Activated naive CD8-positive, alpha-beta T cell treated with anti-CD3 and anti-CD28 coated beads, Interleukin-2, amount 10 ng/mL, durations not matched to agents 7 days and 5 days (primary cell): ENCODE results near the gene CBFA2T3. TPM values are rescaled to one million over a fixed set of nuclear protein-coding genes. Genes with fewer than 3 reads are reported as not detected.
A peak's percentile ranks its signal among the peaks of the same experiment; 100 is the strongest.

Source experiments
- ATAC-seq: fragments of 150-1000 bp; cut with Tn5 transposase; one replicate; pipeline ENCODE4 v1.10.0; 2021; ENCODE audit warnings: low read depth, moderate library complexity
- POLR2A ChIA-PET: fragments of 350-600 bp; sonication (Branson Sonifier 250); formaldehyde crosslinking; loops from one replicate; lab custom pipeline; 2021; ENCODE audit warnings: antibody characterized with exemption; lab: Charles Lee
- DNase-seq: peaks from one replicate; pipeline ENCODE4 v3.0.0; 2021
- H3K27ac Mint-ChIP-seq: one replicate; pipeline ENCODE4 v1.8.0; 2022; ENCODE audit warnings: mild to moderate bottlenecking, mixed read lengths
- H3K27me3 Mint-ChIP-seq: one replicate; pipeline ENCODE4 v1.8.0; 2022; ENCODE audit warnings: mild to moderate bottlenecking, moderate library complexity, mixed read lengths
- H3K36me3 Mint-ChIP-seq: one replicate; pipeline ENCODE4 v1.8.0; 2021; ENCODE audit warnings: mild to moderate bottlenecking, mixed read lengths
- H3K4me1 Mint-ChIP-seq: one replicate; pipeline ENCODE4 v1.8.0; 2021; ENCODE audit warnings: mixed read lengths
- H3K4me3 Mint-ChIP-seq: one replicate; pipeline ENCODE4 v1.8.0; 2022; ENCODE audit warnings: mild to moderate bottlenecking, moderate library complexity, mixed read lengths
- H3K9me3 Mint-ChIP-seq: one replicate; pipeline ENCODE4 v1.8.0; 2021; ENCODE audit warnings: mixed read lengths
- total RNA-seq, 2 experiments: library from RNA; stranded (reverse); gene quantifications; one replicate each; pipeline ENCODE4 v1.2.3, GENCODE V29; 2021

The CBFA2T3 gene
- under 1 TPM; 0.08 to 0.26 TPM for total RNA-seq

DNA sequence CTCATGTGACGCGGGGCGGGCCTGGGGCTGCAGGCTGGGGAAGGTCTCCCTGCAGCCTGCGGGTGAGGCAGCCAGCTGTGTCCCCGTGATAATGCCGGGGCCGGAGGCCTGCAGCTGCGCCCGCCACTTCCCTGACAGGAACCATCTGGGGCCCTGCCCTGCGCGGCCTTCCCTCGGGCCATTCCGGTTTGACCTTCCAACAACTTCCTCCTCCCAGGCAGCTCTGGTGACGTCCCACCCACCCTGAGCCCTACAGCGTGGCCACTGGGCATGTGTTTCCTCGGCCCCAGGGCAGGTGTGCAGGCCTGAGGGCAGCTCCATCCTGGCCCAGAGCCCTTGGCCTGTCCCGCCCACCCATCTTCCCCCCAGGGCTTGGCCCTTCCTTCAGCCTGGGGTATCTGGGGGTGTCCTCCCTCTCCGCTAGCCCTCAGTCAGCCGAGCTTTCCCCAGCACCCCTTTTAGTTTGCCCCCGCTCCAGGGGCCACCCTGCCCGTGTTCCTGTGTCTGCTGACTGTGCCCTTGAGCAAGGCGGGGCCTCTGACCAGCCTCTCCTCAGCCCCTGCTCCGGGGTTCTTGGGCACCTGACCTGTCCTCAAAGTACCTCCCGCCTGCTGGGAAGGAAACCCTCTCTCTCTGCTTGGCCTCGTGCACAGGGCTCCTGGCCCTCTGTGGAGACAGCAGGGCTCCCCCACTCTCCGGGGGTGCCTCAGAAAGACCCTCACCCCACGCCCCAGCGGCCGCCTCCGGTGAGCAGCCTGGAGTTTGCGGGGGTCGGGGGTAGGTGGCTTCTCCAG, at the start of gene CBFA2T3:
Gene CBFA2T3 (minus strand): TSS at position 190 of the 794 bp plus-strand sequence. CDS start 400 bp downstream, outside the sequence.
- POLR2A ChIA-PET, result no interaction called here
- H3K9me3 Mint-ChIP-seq, result no peaks in the 10 kb centered on the region
- no peak within 1 kb of the TSS for H3K4me3 Mint-ChIP-seq
- ATAC-seq (no peak), DNase-seq (no peak)
- H3K27ac Mint-ChIP-seq, result no peak within 1 kb of the TSS
- no peaks in the 10 kb centered on the region for H3K36me3 Mint-ChIP-seq
- H3K27me3 Mint-ChIP-seq, result peaks cover 29% of the 10 kb centered on the region
- no peaks in the 10 kb centered on the region for H3K4me1 Mint-ChIP-seq

DNA sequence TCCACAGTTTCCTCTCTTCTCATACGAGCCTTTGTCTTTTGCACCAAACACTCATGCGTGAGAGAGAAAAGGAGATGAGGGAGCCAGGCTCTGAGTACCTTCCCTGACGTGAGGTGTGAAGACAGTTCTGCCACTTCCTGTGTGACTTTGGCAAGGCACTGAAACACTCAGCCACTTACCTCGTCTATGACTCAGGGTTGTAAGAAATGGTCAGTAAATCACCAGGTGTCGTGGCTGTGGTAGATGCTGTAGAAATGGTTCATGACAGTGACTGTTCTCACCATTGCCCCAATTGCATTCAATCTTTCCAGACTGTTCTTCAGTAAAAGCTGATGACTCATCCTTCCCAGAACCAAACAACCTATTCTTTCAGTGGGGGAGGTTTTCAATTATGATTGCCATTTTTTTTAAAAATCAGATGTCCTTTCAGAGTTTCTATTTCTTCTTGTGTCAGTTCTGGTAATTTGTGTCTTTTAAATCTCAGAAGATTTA, 49.2 kb upstream of the CBFA2T3 start:
- peak overlapping the region; percentile 39 for H3K27ac Mint-ChIP-seq
- peaks cover 26% of the 10 kb centered on the region for H3K9me3 Mint-ChIP-seq
- DNase-seq (no peak), ATAC-seq (peak; percentile 84)
- H3K4me1 Mint-ChIP-seq, result peaks cover 10% of the 10 kb centered on the region
- H3K4me3 Mint-ChIP-seq, result peak overlapping the region; percentile 12
- peaks cover 2% of the 10 kb centered on the region for H3K27me3 Mint-ChIP-seq
- POLR2A ChIA-PET, result no interaction called here
- peaks cover 16% of the 10 kb centered on the region for H3K36me3 Mint-ChIP-seq

DNA sequence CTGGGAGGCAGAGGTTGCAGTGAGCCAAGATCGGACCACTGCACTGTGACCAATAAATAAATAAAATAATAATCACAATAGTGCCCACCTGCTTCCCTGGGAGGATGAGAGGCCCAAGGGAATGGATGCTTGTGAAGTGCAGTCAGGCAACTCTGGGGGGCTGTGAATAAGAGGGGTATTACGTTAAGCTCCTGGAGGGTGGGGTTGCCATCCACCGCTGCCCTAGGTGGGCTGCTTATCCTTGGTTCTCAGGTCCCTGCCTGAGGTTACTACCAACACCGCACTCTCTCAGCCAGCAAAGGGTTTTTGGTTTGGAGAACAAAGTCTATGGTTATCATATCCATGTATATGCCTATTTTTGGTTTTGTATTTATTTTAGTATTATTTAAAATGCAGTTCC, 48.6 kb upstream of the CBFA2T3 start:
- Mint-ChIP-seq H3K36me3 (peaks cover 14% of the 10 kb centered on the region), H3K27me3 (no peaks in the 10 kb centered on the region), H3K9me3 (peaks cover 23% of the 10 kb centered on the region), H3K4me3 (no peak overlapping the region), H3K4me1 (peaks cover 9% of the 10 kb centered on the region), H3K27ac (no peak overlapping the region)
- POLR2A ChIA-PET, result no interaction called here
- DNase-seq (no peak), ATAC-seq (no peak)

DNA sequence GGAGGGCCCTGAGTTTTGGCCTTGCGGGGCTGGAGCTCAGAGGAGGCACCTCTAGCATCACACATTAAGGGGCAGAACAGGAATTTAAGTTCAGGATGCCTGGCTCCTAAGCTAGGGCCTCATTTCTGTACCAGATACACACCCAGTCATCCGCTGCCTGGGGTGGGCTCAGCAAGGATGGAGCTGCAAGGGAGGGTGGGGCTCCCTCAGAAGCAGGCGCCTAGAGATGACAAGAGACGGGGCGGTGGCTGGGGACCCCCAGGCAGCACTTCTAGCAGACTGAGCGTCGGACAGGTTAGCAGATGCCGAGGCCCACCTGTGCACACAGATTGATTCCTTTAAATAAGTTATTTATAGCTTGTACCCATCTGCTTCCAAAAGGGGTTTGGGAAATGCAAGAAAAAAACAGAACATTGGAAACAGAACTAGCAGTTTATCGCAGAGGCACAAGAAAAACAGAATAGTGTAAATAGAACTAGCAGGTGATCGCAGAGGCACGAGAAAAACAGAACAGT, 47.6 kb upstream of the CBFA2T3 start:
- ATAC-seq, result no peak
- H3K27ac Mint-ChIP-seq, result no peak overlapping the region

DNA sequence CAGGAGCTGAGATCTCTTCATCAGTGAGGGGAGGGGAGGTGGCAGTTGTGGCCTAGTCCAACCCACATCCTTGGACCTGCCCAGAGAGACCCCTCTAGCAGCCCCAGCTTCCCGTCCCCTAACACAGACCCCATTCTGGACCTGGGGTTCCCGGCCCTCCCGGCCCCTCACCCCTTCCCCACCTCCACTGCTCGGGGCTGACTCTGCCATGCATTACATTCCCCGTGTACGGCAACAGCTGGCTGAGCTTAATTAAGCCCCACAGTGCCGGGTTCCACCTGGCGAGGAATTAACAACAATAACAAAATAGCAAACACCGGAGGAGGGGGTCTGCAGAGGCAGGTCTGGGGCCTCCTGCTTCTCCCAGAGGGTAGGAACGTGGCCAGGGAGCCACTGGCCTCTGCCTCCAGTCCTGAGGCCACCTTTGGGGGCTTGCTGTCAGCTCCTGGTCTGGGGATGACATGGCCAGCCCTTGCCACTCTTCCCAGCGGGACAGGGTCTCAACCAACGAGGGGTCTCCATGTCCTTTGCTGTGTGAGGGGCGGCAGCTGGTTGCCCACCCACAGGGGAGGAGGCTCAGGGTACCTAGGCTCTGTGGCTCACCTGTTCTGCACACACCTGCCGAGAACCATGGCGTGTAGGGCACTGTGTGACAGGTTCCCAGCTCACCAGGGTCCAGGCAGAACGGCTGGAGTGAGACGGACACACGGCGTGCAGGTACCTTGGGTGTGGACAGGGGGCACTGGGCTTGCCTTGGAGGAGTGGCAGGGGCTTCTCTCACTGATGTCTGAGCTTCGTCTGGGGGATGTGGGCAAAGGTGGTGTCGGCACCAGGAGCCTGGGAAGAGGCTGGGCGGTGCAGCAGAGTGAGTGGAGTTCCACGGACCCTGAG, 46.9 kb upstream of the CBFA2T3 start:
- Mint-ChIP-seq H3K27me3 (peaks cover 2% of the 10 kb centered on the region), H3K36me3 (peaks cover 14% of the 10 kb centered on the region), H3K4me3 (no peak overlapping the region), H3K4me1 (peaks cover 9% of the 10 kb centered on the region), H3K9me3 (peaks cover 24% of the 10 kb centered on the region), H3K27ac (no peak overlapping the region)
- no peak for ATAC-seq
- POLR2A ChIA-PET, result no interaction called here
- DNase-seq, result no peak

More for the DNA sequence above, 47.6 kb upstream of the CBFA2T3 start:
- peaks cover 24% of the 10 kb centered on the region for H3K9me3 Mint-ChIP-seq
- no peaks in the 10 kb centered on the region for H3K27me3 Mint-ChIP-seq
- peaks cover 14% of the 10 kb centered on the region for H3K36me3 Mint-ChIP-seq
- POLR2A ChIA-PET, result no interaction called here
- no peak for DNase-seq
- peaks cover 9% of the 10 kb centered on the region for H3K4me1 Mint-ChIP-seq
- H3K4me3 Mint-ChIP-seq, result no peak overlapping the region

DNA sequence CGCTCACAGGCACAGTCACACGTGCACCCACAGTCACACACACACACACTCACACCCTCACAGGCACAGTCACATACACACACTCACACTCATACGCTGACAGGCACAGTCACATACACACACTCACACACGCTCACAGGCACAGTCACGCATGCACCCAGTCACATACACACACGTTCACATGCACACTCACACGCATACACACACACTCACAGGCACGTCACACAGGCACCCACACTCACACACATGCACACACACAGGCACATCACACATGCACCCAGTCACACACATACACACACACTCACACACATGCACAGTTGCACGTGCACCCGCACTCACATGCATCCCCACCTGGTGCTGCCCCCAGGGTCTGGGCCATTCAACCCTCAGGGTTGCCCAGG, 46.1 kb upstream of the CBFA2T3 start:
- DNase-seq (no peak), ATAC-seq (no peak)
- no peak overlapping the region for H3K4me3 Mint-ChIP-seq
- H3K9me3 Mint-ChIP-seq, result peaks cover 24% of the 10 kb centered on the region
- H3K4me1 Mint-ChIP-seq, result peaks cover 9% of the 10 kb centered on the region
- peaks cover 14% of the 10 kb centered on the region for H3K36me3 Mint-ChIP-seq
- H3K27ac Mint-ChIP-seq, result no peak overlapping the region
- peaks cover 2% of the 10 kb centered on the region for H3K27me3 Mint-ChIP-seq
- POLR2A ChIA-PET, result no interaction called here

DNA sequence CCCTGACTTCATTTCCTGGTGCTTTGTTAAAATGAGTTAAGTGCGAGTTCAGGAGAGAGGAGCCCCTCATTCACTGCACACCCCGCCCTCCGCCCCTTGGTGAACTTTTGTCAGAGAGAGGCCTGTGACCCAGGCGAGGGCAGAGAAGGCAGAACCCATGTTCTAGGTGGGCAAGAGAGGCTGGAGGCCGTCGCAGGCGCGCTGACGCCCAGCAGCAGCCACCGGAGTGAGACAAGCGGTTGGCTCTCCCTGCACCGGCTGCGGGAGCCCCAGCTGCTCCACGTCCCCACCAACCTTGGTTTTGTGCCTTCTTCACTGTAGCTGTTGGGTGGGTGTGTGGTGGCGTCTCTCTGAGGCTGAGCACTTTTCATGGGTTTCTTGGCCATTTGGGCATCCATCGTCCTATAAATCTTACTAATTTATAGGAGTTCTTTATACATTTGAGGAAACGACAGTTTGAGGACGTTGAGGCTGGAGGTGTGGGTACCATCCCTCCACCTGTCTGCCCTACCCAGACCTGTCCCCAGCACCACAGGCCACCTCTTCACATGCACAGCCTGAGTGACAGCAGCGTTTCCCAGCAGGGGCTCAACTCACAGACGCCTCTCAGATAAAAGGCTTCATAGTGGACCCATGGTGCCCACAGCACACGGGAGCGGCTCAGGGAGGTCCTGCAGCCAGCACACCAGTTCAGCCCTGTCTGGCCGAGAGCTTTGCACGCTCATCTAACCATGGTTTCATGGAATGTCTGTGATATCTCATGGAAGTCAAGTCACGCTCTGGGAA, 45.2 kb upstream of the CBFA2T3 start:
- peaks cover 21% of the 10 kb centered on the region for H3K9me3 Mint-ChIP-seq
- ATAC-seq (no peak), DNase-seq (no peak)
- POLR2A ChIA-PET, result no interaction called here
- no peak overlapping the region for H3K27ac Mint-ChIP-seq
- H3K36me3 Mint-ChIP-seq, result peaks cover 11% of the 10 kb centered on the region
- H3K27me3 Mint-ChIP-seq, result peaks cover 2% of the 10 kb centered on the region
- peaks cover 9% of the 10 kb centered on the region for H3K4me1 Mint-ChIP-seq
- no peak overlapping the region for H3K4me3 Mint-ChIP-seq

DNA sequence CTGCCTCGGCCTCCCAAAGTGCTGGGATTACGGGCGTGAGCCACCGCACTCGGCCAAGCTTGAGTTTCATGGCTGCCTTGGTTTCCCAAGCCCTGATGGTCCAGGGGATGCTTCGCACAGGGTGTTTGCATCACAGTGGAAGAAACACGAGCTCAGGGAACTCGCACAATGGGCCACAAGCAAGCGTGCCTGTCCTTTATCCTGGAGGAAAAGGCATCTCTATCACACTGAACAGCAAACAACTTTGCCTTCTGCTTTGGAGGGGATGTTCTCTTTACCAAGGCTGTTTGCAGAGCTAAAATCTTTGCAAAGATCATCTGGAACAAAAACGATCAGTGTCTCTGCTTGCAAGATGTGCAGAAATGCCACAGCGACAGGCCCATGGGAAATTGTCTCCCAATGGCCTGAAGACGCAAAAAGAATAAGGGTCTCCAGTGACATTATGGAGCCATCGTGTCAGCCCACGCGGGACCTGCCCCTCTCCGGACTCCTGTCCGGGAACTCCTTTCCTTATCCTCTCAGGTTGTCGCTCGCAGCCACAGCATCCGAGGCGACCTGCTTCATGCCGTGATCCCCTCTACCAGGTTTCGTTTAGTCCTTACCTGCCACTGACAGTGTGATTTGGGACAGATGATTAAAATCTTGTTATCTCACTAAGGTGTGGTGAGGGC, 44.1 kb upstream of the CBFA2T3 start:
- Mint-ChIP-seq H3K27me3 (peaks cover 2% of the 10 kb centered on the region), H3K4me3 (no peak overlapping the region), H3K27ac (no peak overlapping the region), H3K4me1 (peaks cover 2% of the 10 kb centered on the region), H3K36me3 (peaks cover 5% of the 10 kb centered on the region), H3K9me3 (peaks cover 16% of the 10 kb centered on the region)
- ATAC-seq, result no peak
- POLR2A ChIA-PET, result no interaction called here
- no peak for DNase-seq

DNA sequence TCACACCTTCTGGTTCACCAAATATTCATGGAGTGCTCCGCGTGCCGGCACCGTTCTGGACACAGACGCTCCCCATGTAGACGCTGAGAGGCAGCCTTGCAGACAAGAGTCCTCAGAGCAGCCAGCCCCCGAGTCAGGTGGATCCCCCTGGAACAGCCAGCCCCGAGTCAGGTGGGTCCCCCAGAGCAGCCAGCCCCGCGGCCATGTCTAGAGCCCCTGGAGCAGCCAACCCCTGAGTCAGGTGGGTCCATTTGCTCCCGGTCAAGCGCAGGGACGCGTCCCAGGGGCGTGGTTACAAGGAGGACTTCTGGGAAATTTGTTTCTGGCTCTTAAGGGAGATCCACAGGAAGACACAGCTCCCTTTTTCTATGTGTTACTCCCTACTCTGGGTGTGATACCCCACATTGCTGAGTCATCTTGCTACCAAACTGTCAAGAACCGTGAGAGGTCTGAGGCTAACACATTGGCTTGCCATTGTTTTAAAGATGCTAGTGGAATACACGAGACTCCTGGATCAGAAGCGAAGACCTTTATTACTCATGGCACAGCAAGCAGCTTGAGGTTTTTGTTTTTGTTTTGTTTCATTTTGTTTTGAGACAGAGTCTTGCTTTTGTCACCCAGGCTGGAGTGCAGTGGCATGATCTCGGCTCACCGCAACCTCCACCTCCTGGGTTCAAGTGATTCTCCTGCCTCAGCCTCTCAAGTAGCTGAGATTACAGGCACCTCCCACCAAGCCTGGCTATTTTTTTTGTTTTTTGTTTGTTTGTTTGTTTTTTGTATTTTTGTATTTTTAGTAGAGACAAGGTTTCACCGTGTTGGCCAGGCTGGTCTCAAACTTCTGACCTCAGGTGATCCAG, 43.3 kb upstream of the CBFA2T3 start:
- POLR2A ChIA-PET, result no interaction called here
- Mint-ChIP-seq H3K4me3 (no peak overlapping the region), H3K27ac (no peak overlapping the region), H3K4me1 (no peaks in the 10 kb centered on the region), H3K9me3 (peaks cover 15% of the 10 kb centered on the region), H3K27me3 (peaks cover 2% of the 10 kb centered on the region), H3K36me3 (peaks cover 5% of the 10 kb centered on the region)
- no peak for ATAC-seq
- DNase-seq, result no peak

DNA sequence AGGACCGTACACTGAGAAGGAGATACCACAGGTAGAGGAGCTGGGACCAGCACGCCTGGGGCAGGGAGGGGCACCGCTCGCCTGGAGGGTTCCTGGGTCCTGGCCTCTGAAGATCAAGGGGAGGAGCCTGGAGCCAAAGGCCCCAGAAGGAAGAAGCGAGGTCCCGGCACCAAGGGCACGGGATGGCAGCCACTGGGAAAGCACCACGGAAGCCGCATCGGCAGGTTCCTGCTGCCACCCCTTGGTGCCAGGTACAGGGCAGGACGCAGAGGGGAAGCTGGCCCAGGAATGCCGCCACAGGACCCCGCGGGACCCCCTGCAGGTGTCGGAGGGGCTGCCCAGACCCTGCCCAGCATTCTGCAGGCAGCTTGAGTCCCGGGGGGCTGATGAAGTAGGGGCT, 42.5 kb upstream of the CBFA2T3 start:
- DNase-seq, result no peak
- Mint-ChIP-seq H3K36me3 (peaks cover 5% of the 10 kb centered on the region), H3K27me3 (peaks cover 2% of the 10 kb centered on the region), H3K4me3 (no peak overlapping the region), H3K9me3 (peaks cover 11% of the 10 kb centered on the region), H3K27ac (no peak overlapping the region), H3K4me1 (no peaks in the 10 kb centered on the region)
- no peak for ATAC-seq
- POLR2A ChIA-PET, result no interaction called here

DNA sequence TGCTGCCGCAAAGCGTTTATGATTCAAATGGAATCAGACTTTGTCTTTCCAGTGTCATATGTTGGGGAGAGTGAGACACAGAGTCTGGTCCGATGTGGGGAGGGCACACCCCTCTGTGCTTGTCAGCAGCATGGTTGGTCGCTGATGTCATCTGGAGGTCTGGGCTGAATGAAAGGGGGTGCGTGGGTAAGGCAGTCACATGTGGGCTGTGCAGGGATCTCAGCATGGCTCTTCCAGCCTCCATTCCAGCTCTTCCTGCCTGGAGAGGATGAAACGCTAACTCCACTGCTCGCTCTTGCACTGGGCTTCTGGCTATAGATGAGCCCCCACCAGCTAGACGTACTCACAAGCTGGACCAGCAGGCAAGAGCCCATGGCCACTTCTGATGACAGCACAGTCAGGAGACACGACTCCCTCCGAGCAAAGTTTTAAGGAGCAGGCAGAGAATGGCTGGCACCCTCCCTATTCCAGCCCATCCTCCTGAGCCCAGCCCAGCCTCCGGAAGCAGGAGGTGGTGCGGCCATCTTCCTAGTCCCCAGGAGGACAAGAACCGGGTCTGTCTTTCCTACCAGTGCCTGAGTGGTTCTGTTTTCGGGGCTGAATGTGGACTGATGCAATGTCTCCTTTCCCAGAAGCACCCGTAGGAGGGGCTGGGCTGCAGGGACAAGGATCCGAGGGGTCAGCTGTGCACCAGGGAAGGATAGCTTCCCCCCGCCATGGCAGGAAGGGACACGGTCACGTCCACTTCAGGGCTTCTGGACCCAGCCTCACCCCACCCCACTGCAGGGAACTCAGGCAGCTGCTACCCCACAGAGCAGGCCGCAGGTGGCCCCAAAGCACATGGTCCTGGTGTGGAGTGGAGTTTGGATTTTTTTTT, 41.5 kb upstream of the CBFA2T3 start:
- POLR2A ChIA-PET, result no interaction called here
- ATAC-seq, result no peak
- H3K9me3 Mint-ChIP-seq, result peaks cover 11% of the 10 kb centered on the region

More for the DNA sequence above, 41.5 kb upstream of the CBFA2T3 start:
- Mint-ChIP-seq H3K27ac (no peak overlapping the region), H3K36me3 (peaks cover 5% of the 10 kb centered on the region), H3K4me1 (no peaks in the 10 kb centered on the region), H3K27me3 (peaks cover 5% of the 10 kb centered on the region), H3K4me3 (no peak overlapping the region)
- DNase-seq, result no peak
